Measurements from ENCODE around the gene ZNF646. TPM values are rescaled to one million over a fixed set of nuclear protein-coding genes. Genes with fewer than 3 reads are reported as not detected.

ZNF646 gene
- total and polyA plus RNA-seq, 2 donors (not counting 3 experiments of a cell fraction or from before 2014, with no cell fraction given), result 4.1 to 15.9 TPM

GRCh38 chr16:31085873-31086628, 11.8 kb downstream of the ZNF646 start:
- H3K9me3 ChIP-seq (replicated peaks; ENCODE audit: control insufficient read depth, insufficient read depth, low read length), result no peaks in the 10 kb centered on the region
- H4K20me1 ChIP-seq (replicated peaks; ENCODE audit: control insufficient read depth, extremely low read depth, insufficient read depth, low read length), result no peaks in the 10 kb centered on the region
- CTCF ChIA-PET, result interaction anchor here (1.0 to 1.8 kb wide), 2 partner anchors 12 to 101 kb away, joined by 3 to 5 read pairs; partner anchors contain the start of genes HSD3B7, ZNF646 and ZNF668
- no peaks in the 10 kb centered on the region for H3K79me2 ChIP-seq (ENCODE audit: control insufficient read depth, insufficient read depth, low read length)
- H3K36me3 ChIP-seq (ENCODE audit: control insufficient read depth in 2 of 2, extremely low read depth in 1 of 2, insufficient read depth in 2 of 2, low read length in 2 of 2), result peaks cover 2 to 12% of the 10 kb centered on the region in 2 experiments
- H3K27ac ChIP-seq (ENCODE audit: insufficient read depth, low read depth, low read length), result no peak overlapping the region
- no peak overlapping the region for H3K9ac ChIP-seq (replicated peaks; ENCODE audit: extremely low read depth, insufficient read depth, low read length)
- no peak for TF ChIP-seq GATA2 (IDR thresholded peaks at IDR 0.05; ENCODE audit: insufficient read depth, insufficient read length, low read depth, low read length)
- TF ChIP-seq JUN (IDR thresholded peaks at IDR 0.05; ENCODE audit: borderline replicate concordance, insufficient read depth, insufficient read length, low read depth), result no peak
- TF ChIP-seq FOS (IDR thresholded peaks at IDR 0.05; ENCODE audit: borderline replicate concordance, insufficient read depth, low read length), result no peak
- no peak for TF ChIP-seq MAX (IDR thresholded peaks at IDR 0.05; ENCODE audit: insufficient read depth, insufficient read length)
- no peak for TF ChIP-seq MYC (IDR thresholded peaks at IDR 0.05; ENCODE audit: low read depth, low read length)
- no peak for TF ChIP-seq EZH2 (IDR thresholded peaks at IDR 0.05; ENCODE audit: borderline replicate concordance, low read depth, low read length, severe bottlenecking)
- TF ChIP-seq POLR2A (IDR thresholded peaks at IDR 0.05; ENCODE audit: low read depth, low read length), result no peak
- TF ChIP-seq CTCF (IDR thresholded peaks at IDR 0.05; ENCODE audit: extremely low read depth in 1 of 2, insufficient read depth in 1 of 2, low read depth in 1 of 2, low read length in 2 of 2), result no peak
- TF ChIP-seq POLR2AphosphoS5 (IDR thresholded peaks at IDR 0.05; ENCODE audit: insufficient read depth, low read depth, low read length), result no peak
- dilution Hi-C loops (cut with MboI; ENCODE audit: extremely low pct_ligation_motif_present, low sequenced_read_pairs), result no loop called here
- H3K4me1 ChIP-seq (ENCODE audit: control insufficient read depth, extremely low read depth, insufficient read depth, low read length), result no peaks in the 10 kb centered on the region
- no peak overlapping the region for H3K4me3 ChIP-seq (replicated peaks in 1 of 3; ENCODE audit: insufficient read depth in 1 of 3, low read depth in 1 of 3, low read length in 3 of 3)
- no TSS peak for BruUV-seq (replicated peaks)
- H3K4me2 ChIP-seq (ENCODE audit: insufficient read depth, low read length), result no peak overlapping the region
- no peaks in the 10 kb centered on the region for H3K9me1 ChIP-seq (replicated peaks; ENCODE audit: control insufficient read depth, extremely low read depth, insufficient read depth, low read length)
- no peaks in the 10 kb centered on the region for H3K27me3 ChIP-seq (ENCODE audit: control insufficient read depth in 2 of 2, insufficient read depth in 2 of 2, low read length in 2 of 2)
- no peak overlapping the region for H2AFZ ChIP-seq (ENCODE audit: low read depth, low read length)
- FAIRE-seq (no peak), DNase-seq (ENCODE audit: low read depth, low spot score) (no peak)
- intact Hi-C loops (cut with micrococcal nuclease), result no loop called here
- POLR2A ChIA-PET, result interaction anchor here (0.6 kb wide), 1 partner anchor 126 kb away, joined by 7 read pairs; no protein-coding TSS in a partner anchor

All from endothelial cell of umbilical vein (primary cell).